Naive thymus-derived CD4-positive, alpha-beta T cell (primary cell): ENCODE data around the gene KCNN3. TPM values are rescaled to one million over a fixed set of nuclear protein-coding genes. Genes with fewer than 3 reads are reported as not detected.

Experiments used
- ATAC-seq: fragments of 150-1000 bp; cut with Tn5 transposase; 2 replicates; pipeline ENCODE4 v1.10.0; 2021; ENCODE audit warnings: mild to moderate bottlenecking, moderate library complexity
- CTCF ChIA-PET: fragments of 350-600 bp; sonication (Branson Sonifier 250); formaldehyde crosslinking; loops from one replicate; lab custom pipeline; 2021; ENCODE audit warnings: antibody characterized with exemption; lab: Charles Lee
- POLR2A ChIA-PET: fragments of 350-600 bp; sonication (Branson Sonifier 250); formaldehyde crosslinking; loops from one replicate; lab custom pipeline; 2021; ENCODE audit warnings: antibody characterized with exemption, inconsistent platforms; lab: Charles Lee
- DNase-seq, 9 donors: peaks; one replicate each; pipeline versions ENCODE4 v3.0.0 to v3.0.0-alpha.2; 2020 to 2022; ENCODE audit warnings: mixed read lengths in 1 of 9
- H3K27ac ChIP-seq: one replicate; pipeline ENCODE4 v1.7.0; 2013; ENCODE audit warnings: mild to moderate bottlenecking, low read depth, low read length, moderate library complexity
- H3K27me3 ChIP-seq, 2 donors: one replicate each; pipeline ENCODE4 v1.7.0; 2013; ENCODE audit warnings: low read length in 2 of 2, mild to moderate bottlenecking in 2 of 2, moderate library complexity in 2 of 2; ENCODE audit not compliant: control insufficient read depth in 2 of 2, insufficient read depth in 2 of 2
- H3K36me3 ChIP-seq, 3 experiments: 1 replicate in 2 of 3; 2 replicates in 1 of 3; pipeline ENCODE4 v1.7.0; 2013; ENCODE audit warnings: low read length in 3 of 3, mild to moderate bottlenecking in 3 of 3, moderate library complexity in 1 of 3; ENCODE audit not compliant: insufficient read depth in 3 of 3, control insufficient read depth in 2 of 3
- H3K4me1 ChIP-seq, 2 donors: one replicate each; pipeline ENCODE4 v1.7.0; 2013; ENCODE audit warnings: low read length in 2 of 2, mild to moderate bottlenecking in 2 of 2, moderate library complexity in 1 of 2; ENCODE audit not compliant: control insufficient read depth in 2 of 2, insufficient read depth in 2 of 2
- H3K4me3 ChIP-seq: 2 replicates; pipeline ENCODE4 v1.7.0; 2013; ENCODE audit warnings: mild to moderate bottlenecking, low read length
- H3K9me3 ChIP-seq, 3 experiments: 1 replicate in 2 of 3; 2 replicates in 1 of 3; pipeline ENCODE4 v1.7.0; 2013; ENCODE audit warnings: low read length in 3 of 3; ENCODE audit not compliant: control insufficient read depth in 2 of 3
- H3K27ac Mint-ChIP-seq, 9 donors: one replicate each; pipeline ENCODE4 v1.8.0; 2020 to 2022; ENCODE audit warnings: mixed read lengths in 9 of 9, mild to moderate bottlenecking in 8 of 9, moderate library complexity in 5 of 9, inconsistent platforms in 2 of 9
- H3K27me3 Mint-ChIP-seq, 5 donors: one replicate each; pipeline ENCODE4 v1.8.0; 2021 to 2022; ENCODE audit warnings: mixed read lengths in 5 of 5, mild to moderate bottlenecking in 1 of 5
- H3K36me3 Mint-ChIP-seq, 5 donors: one replicate each; pipeline ENCODE4 v1.8.0; 2020 to 2022; ENCODE audit warnings: mixed read lengths in 5 of 5, mild to moderate bottlenecking in 3 of 5, inconsistent platforms in 1 of 5
- H3K4me1 Mint-ChIP-seq, 7 donors: one replicate each; pipeline ENCODE4 v1.8.0; 2020 to 2022; ENCODE audit warnings: mixed read lengths in 7 of 7, mild to moderate bottlenecking in 3 of 7, inconsistent platforms in 1 of 7
- H3K4me3 Mint-ChIP-seq, 10 donors: one replicate each; pipeline ENCODE4 v1.8.0; 2020 to 2022; ENCODE audit warnings: mild to moderate bottlenecking in 10 of 10, mixed read lengths in 10 of 10, moderate library complexity in 6 of 10, inconsistent platforms in 2 of 10
- H3K9me3 Mint-ChIP-seq, 11 donors: one replicate each; pipeline ENCODE4 v1.8.0; 2020 to 2022; ENCODE audit warnings: mixed read lengths in 11 of 11, mild to moderate bottlenecking in 4 of 11, inconsistent platforms in 1 of 11, moderate library complexity in 1 of 11
- intact Hi-C, 2 donors: fragments of 100-400 bp; cut with micrococcal nuclease; formaldehyde crosslinking; loops; one replicate each; pipeline ENCODE4 v1.15.1; 2023
- polyA plus RNA-seq, 2 donors: library from polyadenylated mRNA; unstranded; fragments of 300-500 nt; fragmentation: Illumina TruSeq; gene quantifications; one replicate each; pipeline ENCODE4 v1.2.3, GENCODE V29; 2021
- total RNA-seq, 6 experiments: library from RNA in 5 of 6; stranded (reverse) in 5 of 6; gene quantifications; 1 replicate in 5 of 6; 2 replicates in 1 of 6; pipeline ENCODE4 v1.2.3 and lab custom pipeline; 2021 to 2026

Gene KCNN3
- total and polyA plus RNA-seq, 7 experiments from 2014 or later = 0.05 to 0.29 (median 0.15) TPM; not detected in 3

DNA sequence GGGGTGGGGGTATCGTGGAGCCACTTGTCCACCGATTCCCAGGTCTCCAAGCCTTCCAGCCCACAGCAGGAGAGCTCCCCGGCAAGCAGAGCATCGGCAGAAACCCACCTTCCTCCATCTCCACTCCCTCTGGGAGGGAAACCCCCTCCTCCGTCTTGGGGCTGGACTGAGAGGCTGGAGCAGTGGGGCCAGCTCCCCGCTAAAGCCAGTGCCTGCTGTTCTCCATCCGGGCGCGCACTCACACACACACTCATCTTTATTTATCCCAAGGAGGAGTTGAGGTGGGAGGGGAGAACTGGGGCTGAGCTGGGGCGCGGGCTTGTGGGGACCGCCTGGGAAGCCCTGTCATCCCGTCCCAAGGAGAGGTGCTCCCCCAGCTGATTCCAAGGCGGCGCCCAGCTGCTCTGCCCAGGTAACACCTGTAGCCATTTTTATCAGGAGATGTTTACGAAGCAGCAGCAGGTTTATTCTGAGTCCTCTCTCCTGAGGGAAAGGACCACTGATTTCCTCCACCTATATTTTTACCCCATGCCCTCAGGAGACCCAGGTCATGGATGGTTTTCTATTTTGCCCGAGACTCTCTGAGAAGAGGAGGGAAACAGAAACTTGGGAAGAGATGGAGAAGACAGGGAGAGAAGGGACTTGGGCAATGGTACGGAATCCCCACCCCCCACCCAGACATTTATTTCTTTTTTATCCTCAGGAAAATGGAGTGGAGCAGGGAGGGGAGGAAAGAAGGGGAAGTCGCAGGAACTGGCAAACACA is 2.1 kb downstream of the KCNN3 start:
- ChIA-PET POLR2A (interaction anchor here (1.1 kb wide), 1 partner anchor 184 kb away, joined by 4 read pairs; no protein-coding TSS in a partner anchor), CTCF (interaction anchor here (0.6 to 1.1 kb wide), 2 partner anchors 10 to 514 kb away, joined by 3 read pairs; no protein-coding TSS in a partner anchor)
- no peak overlapping the region for H3K27ac ChIP-seq
- peaks cover 12 to 33% (median 29%) of the 10 kb centered on the region in 7 donors for H3K4me1 Mint-ChIP-seq
- H3K4me3 ChIP-seq = no peak overlapping the region
- H3K27me3 ChIP-seq = peaks cover 0 to 3% of the 10 kb centered on the region in 2 donors
- H3K27me3 Mint-ChIP-seq = peaks cover 31 to 56% (median 42%) of the 10 kb centered on the region in 5 donors
- H3K4me1 ChIP-seq = no peaks in the 10 kb centered on the region
- H3K9me3 ChIP-seq = no peaks in the 10 kb centered on the region
- H3K9me3 Mint-ChIP-seq = no peaks in the 10 kb centered on the region
- H3K27ac Mint-ChIP-seq = peak overlapping the region in 1 of 9 donors; percentile 19
- intact Hi-C loops = no loop called here
- peak overlapping the region in 1 of 10 donors; percentile 50 for H3K4me3 Mint-ChIP-seq
- no peaks in the 10 kb centered on the region for H3K36me3 ChIP-seq
- ATAC-seq = no peak
- DNase-seq = no peak
- H3K36me3 Mint-ChIP-seq = peaks cover 0 to 4% (median 0%) of the 10 kb centered on the region in 5 donors

DNA sequence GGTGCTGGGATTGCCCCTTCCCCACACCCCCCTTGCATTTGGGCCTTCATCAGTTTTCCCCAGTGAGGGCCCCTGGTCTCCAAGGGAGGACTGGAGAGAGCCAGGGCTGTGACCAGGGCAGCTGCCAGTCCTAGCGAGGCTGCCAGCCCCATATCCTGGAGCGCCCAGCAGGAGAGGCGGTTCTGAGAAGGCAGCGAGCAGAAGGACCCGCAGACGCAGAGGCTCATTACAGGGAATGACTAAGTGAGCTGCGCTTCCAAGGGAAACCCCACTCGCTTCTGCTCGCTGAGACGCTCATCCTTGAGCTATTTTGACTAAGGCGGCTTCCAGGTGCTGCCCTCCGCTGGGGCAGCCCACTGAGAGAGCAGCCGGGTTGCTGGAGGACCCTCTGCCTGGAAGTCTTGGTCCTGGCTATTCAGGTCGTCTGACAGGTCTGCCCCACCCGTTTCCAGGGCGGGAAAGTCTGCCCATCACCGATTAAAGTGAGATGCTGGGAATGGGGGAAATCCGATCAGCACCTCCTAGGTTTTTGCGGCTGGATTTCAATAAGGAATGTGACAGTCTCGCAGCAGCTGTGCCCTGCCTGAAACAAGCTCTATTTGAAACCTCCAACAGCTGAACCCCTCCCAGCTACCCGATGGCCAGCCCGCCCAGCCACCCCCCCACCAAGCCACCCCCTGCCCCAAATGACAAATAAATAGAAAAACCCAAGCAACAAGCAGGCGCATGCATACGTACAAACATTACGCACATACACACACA is 2.8 kb downstream of the KCNN3 start:
- Histone ChIP-seq H3K27ac (no peak overlapping the region), H3K36me3 (no peaks in the 10 kb centered on the region), H3K4me1 (no peaks in the 10 kb centered on the region), H3K9me3 (no peaks in the 10 kb centered on the region), H3K4me3 (no peak overlapping the region), H3K27me3 (peaks cover 0 to 3% of the 10 kb centered on the region in 2 donors)
- intact Hi-C loops = no loop called here
- CTCF ChIA-PET = interaction anchor here (1.1 kb wide), 1 partner anchor 11 kb away, joined by 3 read pairs; no protein-coding TSS in a partner anchor
- Mint-ChIP-seq H3K27ac (no peak overlapping the region), H3K4me1 (peaks cover 12 to 33% (median 27%) of the 10 kb centered on the region in 7 donors), H3K27me3 (peaks cover 31 to 57% (median 42%) of the 10 kb centered on the region in 5 donors), H3K4me3 (no peak overlapping the region), H3K9me3 (no peaks in the 10 kb centered on the region), H3K36me3 (peaks cover 0 to 4% (median 0%) of the 10 kb centered on the region in 5 donors)
- no peak for ATAC-seq
- POLR2A ChIA-PET = no interaction called here
- DNase-seq = no peak

DNA sequence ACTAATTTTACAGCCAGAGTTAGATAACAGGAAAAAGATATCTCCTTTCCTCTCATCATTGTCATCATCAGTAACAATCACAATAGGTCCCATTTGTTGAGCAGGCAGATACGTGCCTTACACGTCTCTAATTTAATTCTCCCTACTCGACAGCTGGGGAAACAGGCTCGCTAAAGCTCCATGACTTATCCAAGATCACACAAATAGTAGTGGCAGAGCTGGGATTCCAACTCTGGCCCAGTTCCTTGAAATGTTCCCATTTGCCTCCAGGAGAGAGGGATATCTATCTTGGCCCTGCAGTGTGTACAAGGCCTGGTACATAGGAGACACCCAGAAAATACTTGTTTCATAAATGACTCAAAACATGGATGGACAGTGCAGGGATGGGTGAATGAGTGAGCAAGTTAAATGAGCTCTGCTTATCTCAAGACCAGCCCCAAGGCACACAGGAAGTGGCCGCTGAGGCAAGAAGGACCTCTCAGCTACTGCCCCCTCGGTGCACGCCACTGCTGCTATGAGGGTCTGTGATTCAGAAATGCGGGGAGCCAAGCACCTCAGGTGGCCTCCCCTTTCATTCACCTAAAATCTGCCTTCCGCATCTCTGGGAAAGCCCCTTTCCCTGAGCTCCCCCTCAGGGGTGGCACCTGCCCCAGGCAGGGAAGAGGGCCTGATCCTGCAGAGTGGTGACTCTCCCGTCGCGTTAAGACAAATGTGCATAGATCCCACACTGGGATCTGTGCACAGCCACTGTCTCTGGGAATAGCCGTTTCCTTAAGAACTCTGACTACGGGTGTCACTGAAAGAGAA is 3.6 kb downstream of the KCNN3 start:
- no peaks in the 10 kb centered on the region for H3K36me3 ChIP-seq
- CTCF ChIA-PET = interaction anchor here (0.7 to 1.1 kb wide), 2 partner anchors 12 to 15 kb away, joined by 3 read pairs; no protein-coding TSS in a partner anchor
- H3K27me3 Mint-ChIP-seq = peaks cover 27 to 59% (median 40%) of the 10 kb centered on the region in 5 donors
- no peaks in the 10 kb centered on the region for H3K4me1 ChIP-seq
- H3K27ac ChIP-seq = no peak overlapping the region
- ATAC-seq (no peak), DNase-seq (no peak)
- no peaks in the 10 kb centered on the region for H3K9me3 ChIP-seq
- peaks cover 0 to under 1% (median 0%) of the 10 kb centered on the region in 5 donors for H3K36me3 Mint-ChIP-seq
- intact Hi-C loops = no loop called here
- POLR2A ChIA-PET = no interaction called here
- H3K4me3 ChIP-seq = no peak overlapping the region
- H3K4me3 Mint-ChIP-seq = no peak overlapping the region
- peaks cover 8 to 30% (median 22%) of the 10 kb centered on the region in 7 donors for H3K4me1 Mint-ChIP-seq
- no peaks in the 10 kb centered on the region for H3K9me3 Mint-ChIP-seq
- peaks cover 0 to 3% of the 10 kb centered on the region in 2 donors for H3K27me3 ChIP-seq
- H3K27ac Mint-ChIP-seq = no peak overlapping the region

DNA sequence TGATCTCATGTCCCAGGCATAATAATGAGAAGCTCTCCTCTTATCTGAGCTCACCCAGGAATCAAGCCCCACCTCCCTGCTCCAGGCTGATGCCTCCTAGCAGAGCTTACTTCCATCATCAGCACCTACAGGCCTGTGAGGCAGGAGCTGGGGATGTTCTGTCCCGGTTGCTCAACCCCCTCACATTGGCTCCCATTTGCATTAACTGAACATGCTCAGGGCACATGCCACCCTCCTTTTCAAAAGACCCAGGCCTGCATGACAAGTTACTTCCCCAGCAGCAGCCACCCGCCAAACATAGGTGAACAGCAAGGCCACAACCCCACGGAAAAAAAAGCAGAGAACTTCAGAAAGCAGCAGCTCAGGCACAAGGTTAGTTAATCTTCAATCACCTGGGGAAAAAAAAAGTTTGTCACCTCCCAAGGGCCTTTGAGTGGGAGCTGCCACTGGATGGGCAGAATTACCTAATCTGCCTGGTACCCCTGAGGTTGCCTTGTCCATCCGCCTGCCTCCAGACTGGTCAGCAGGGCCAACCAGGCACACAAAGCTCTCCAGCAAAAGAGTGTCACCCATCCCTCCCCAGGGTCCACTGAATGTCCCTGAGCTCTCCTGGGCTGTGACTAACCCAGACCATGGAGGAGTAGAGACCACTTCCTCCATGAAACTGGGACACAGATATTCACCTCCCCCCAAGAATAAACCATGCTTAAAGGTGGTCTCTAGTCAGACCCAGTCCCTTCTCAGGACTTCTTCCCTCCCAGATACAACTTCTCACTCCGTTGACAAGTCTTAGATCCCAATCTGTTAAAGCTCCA is 4.4 kb downstream of the KCNN3 start:
- ChIA-PET POLR2A (interaction anchor here (0.6 kb wide), 2 partner anchors 68 to 382 kb away, joined by 3 read pairs; no protein-coding TSS in a partner anchor), CTCF (interaction anchor here (0.6 to 0.7 kb wide), 4 partner anchors 13 to 1452 kb away, joined by 3 to 6 read pairs (median 3); no protein-coding TSS in a partner anchor)
- ATAC-seq = no peak
- no peak overlapping the region for H3K27ac ChIP-seq
- peaks cover 0 to 3% of the 10 kb centered on the region in 2 donors for H3K27me3 ChIP-seq
- H3K36me3 ChIP-seq = no peaks in the 10 kb centered on the region
- intact Hi-C loops = no loop called here
- Mint-ChIP-seq H3K27ac (no peak overlapping the region), H3K27me3 (peaks cover 21 to 56% (median 34%) of the 10 kb centered on the region in 5 donors), H3K36me3 (no peaks in the 10 kb centered on the region), H3K9me3 (no peaks in the 10 kb centered on the region), H3K4me3 (no peak overlapping the region), H3K4me1 (peaks cover 5 to 22% (median 16%) of the 10 kb centered on the region in 7 donors)
- H3K9me3 ChIP-seq = no peaks in the 10 kb centered on the region
- no peaks in the 10 kb centered on the region for H3K4me1 ChIP-seq
- DNase-seq = no peak
- H3K4me3 ChIP-seq = no peak overlapping the region

DNA sequence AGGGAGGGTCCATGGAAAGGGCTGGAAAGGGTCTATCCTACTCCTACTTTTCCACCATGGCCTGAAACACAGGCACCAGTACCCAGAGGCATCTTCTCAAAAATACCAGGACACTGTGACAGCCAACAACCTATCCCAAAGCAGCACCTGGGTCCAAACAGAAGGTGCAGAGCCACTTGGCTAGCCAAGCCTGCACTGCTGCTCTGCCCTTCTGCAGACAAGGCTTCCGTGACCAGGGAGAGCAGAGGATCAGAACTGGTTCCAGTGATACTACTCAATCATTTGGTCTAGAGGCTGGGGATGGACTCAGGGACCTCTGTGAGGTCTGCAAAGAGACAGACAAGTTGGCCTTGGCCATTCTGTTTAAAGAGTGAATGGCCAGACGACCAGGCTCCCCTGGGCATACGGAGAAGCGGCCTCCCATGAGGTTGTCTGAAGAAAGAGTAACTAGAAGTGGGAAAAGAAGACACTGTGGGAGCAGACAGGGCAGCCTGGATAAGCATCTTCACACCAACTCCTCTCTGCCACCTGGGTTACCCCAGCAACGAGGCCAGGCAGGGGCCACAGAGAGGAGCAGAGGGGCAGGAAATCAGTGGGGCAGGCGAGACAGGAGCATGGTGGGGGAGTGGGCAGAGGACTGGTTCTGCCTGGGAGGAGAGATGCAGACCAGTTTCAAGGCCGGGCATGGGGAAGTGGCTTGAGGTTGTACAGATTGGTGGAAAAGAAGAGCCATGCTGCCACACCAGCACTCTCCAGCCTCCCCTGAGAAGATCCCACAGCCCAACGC is 5.7 kb downstream of the KCNN3 start:
- no peak overlapping the region for H3K4me3 Mint-ChIP-seq
- no peaks in the 10 kb centered on the region for H3K36me3 Mint-ChIP-seq
- H3K4me1 ChIP-seq = no peaks in the 10 kb centered on the region
- peak overlapping the region in 1 of 9 donors; percentile 53 for H3K27ac Mint-ChIP-seq
- DNase-seq (no peak), ATAC-seq (no peak)
- peaks cover 14 to 50% (median 21%) of the 10 kb centered on the region in 5 donors for H3K27me3 Mint-ChIP-seq
- intact Hi-C loops = no loop called here
- no peaks in the 10 kb centered on the region for H3K9me3 Mint-ChIP-seq
- no peak overlapping the region for H3K27ac ChIP-seq
- ChIA-PET POLR2A (no interaction called here), CTCF (no interaction called here)
- H3K27me3 ChIP-seq = no peaks in the 10 kb centered on the region
- H3K9me3 ChIP-seq = no peaks in the 10 kb centered on the region
- no peak overlapping the region for H3K4me3 ChIP-seq
- no peaks in the 10 kb centered on the region for H3K36me3 ChIP-seq
- H3K4me1 Mint-ChIP-seq = peaks cover 0 to 14% (median 11%) of the 10 kb centered on the region in 7 donors
